Endothelial cell of umbilical vein (primary cell): ENCODE data around the gene RPLP2. TPM values are rescaled to one million over a fixed set of nuclear protein-coding genes. Genes with fewer than 3 reads are reported as not detected.

Experiments
- BruUV-seq: library from RNA; stranded (reverse); fragments of 400-500 nt; replicated peaks from 2 replicates; lab custom pipeline; 2021; lab: Mats Ljungman, UMichigan
- CTCF ChIA-PET: fragments of 300-600, 350-600 bp; sonication (Branson Sonifier 250); formaldehyde crosslinking; loops from one replicate; lab custom pipeline; 2021; ENCODE audit warnings: antibody characterized with exemption, inconsistent platforms; lab: Charles Lee
- POLR2A ChIA-PET: fragments of 300-600, 350-600 bp; sonication (Branson Sonifier 250); formaldehyde crosslinking; loops from one replicate; lab custom pipeline; 2021; ENCODE audit warnings: antibody characterized with exemption, inconsistent platforms; lab: Charles Lee
- DNase-seq: peaks from one replicate; pipeline ENCODE4 v3.0.0-alpha.2; 2011; ENCODE audit warnings: low read depth, low spot score
- FAIRE-seq: peaks from 2 replicates; lab custom pipeline; 2011; peaks lifted over from hg19 to GRCh38; lab: Jason Lieb, UNC
- H2AFZ ChIP-seq: 2 replicates; pipeline ENCODE4 v1.6.0; 2012; ENCODE audit warnings: low read depth, low read length, control low read depth, inconsistent platforms
- H3K27ac ChIP-seq: 2 replicates; pipeline ENCODE4 v1.5.1; 2011; ENCODE audit warnings: low read depth, mild to moderate bottlenecking, control low read depth, low read length, moderate library complexity; ENCODE audit not compliant: insufficient read depth
- H3K27me3 ChIP-seq, 2 experiments: 2 replicates each; pipeline versions ENCODE4 v1.6.0 to v1.6.1; 2011; ENCODE audit warnings: low read length in 2 of 2, mixed read lengths in 1 of 2; ENCODE audit not compliant: control insufficient read depth in 2 of 2, insufficient read depth in 2 of 2
- H3K36me3 ChIP-seq, 2 experiments: 2 replicates in 1 of 2; 3 replicates in 1 of 2; pipeline ENCODE4 v1.5.1; 2011; ENCODE audit warnings: low read length in 2 of 2, mild to moderate bottlenecking in 1 of 2, moderate library complexity in 1 of 2; ENCODE audit not compliant: control insufficient read depth in 2 of 2, insufficient read depth in 2 of 2; ENCODE audit errors: extremely low read depth in 1 of 2
- H3K4me1 ChIP-seq: 3 replicates; pipeline ENCODE4 v1.5.1; 2011; ENCODE audit warnings: mild to moderate bottlenecking, low read length; ENCODE audit not compliant: control insufficient read depth, insufficient read depth; ENCODE audit errors: extremely low read depth
- H3K4me2 ChIP-seq: 2 replicates; pipeline ENCODE4 v1.6.1; 2011; ENCODE audit warnings: low read length, control low read depth, mixed read lengths; ENCODE audit not compliant: insufficient read depth
- H3K4me3 ChIP-seq, 3 experiments: fragments of 200-600 bp in 1 of 3; sonication (generic), shearing (Covaris generic) in 1 of 3; replicated peaks in 1 of 3; 2 replicates each; pipeline ENCODE4 v1.5.1; 2011 to 2016; ENCODE audit warnings: control low read depth in 3 of 3, low read length in 3 of 3, mild to moderate bottlenecking in 2 of 3, inconsistent platforms in 1 of 3, low read depth in 1 of 3, moderate library complexity in 1 of 3; ENCODE audit not compliant: insufficient read depth in 1 of 3
- H3K79me2 ChIP-seq: 2 replicates; pipeline ENCODE4 v1.6.0; 2012; ENCODE audit warnings: low read length, inconsistent platforms; ENCODE audit not compliant: control insufficient read depth, insufficient read depth
- H3K9ac ChIP-seq: replicated peaks from 2 replicates; pipeline ENCODE3; 2011; ENCODE audit warnings: low read length, control low read depth; ENCODE audit not compliant: insufficient read depth; ENCODE audit errors: extremely low read depth
- H3K9me1 ChIP-seq: replicated peaks from 3 replicates; pipeline ENCODE4 v1.6.0; 2011; ENCODE audit warnings: mild to moderate bottlenecking, low read length; ENCODE audit not compliant: control insufficient read depth, insufficient read depth; ENCODE audit errors: extremely low read depth
- H3K9me3 ChIP-seq: replicated peaks from 2 replicates; pipeline ENCODE4 v1.5.1; 2012; ENCODE audit warnings: low read length, inconsistent platforms; ENCODE audit not compliant: control insufficient read depth, insufficient read depth
- H4K20me1 ChIP-seq: replicated peaks from 2 replicates; pipeline ENCODE3; 2011; ENCODE audit warnings: mild to moderate bottlenecking, low read length; ENCODE audit not compliant: control insufficient read depth, insufficient read depth; ENCODE audit errors: extremely low read depth
- EZH2 ChIP-seq: IDR thresholded peaks from 2 replicates; pipeline ENCODE4 v1.6.1; 2012; ENCODE audit warnings: borderline replicate concordance, low read depth, mild to moderate bottlenecking, moderate library complexity, low read length, inconsistent platforms; ENCODE audit not compliant: severe bottlenecking
- FOS ChIP-seq: IDR thresholded peaks from 2 replicates; pipeline ENCODE4 v1.6.1; 2011; ENCODE audit warnings: mild to moderate bottlenecking, low read length, moderate library complexity, borderline replicate concordance; ENCODE audit not compliant: insufficient read depth
- GATA2 ChIP-seq: IDR thresholded peaks from 2 replicates; pipeline ENCODE4 v1.7.0; 2011; ENCODE audit warnings: low read depth, mild to moderate bottlenecking, moderate library complexity, mixed read lengths, low read length; ENCODE audit not compliant: insufficient read length, insufficient read depth
- JUN ChIP-seq: IDR thresholded peaks from 2 replicates; pipeline ENCODE4 v1.6.1; 2011; ENCODE audit warnings: borderline replicate concordance, low read depth; ENCODE audit not compliant: insufficient read length, insufficient read depth
- MAX ChIP-seq: IDR thresholded peaks from 2 replicates; pipeline ENCODE4 v1.6.1; 2011; ENCODE audit not compliant: insufficient read depth, insufficient read length
- MYC ChIP-seq: IDR thresholded peaks from one replicate; pipeline ENCODE4 v1.6.1; 2011; ENCODE audit warnings: mild to moderate bottlenecking, low read depth, low read length
- POLR2A ChIP-seq: IDR thresholded peaks from 2 replicates; pipeline ENCODE4 v1.6.1; 2012; ENCODE audit warnings: low read depth, mild to moderate bottlenecking, control low read depth, low read length
- POLR2AphosphoS5 ChIP-seq: IDR thresholded peaks from 2 replicates; pipeline ENCODE4 v1.6.1; 2012; ENCODE audit warnings: low read depth, mild to moderate bottlenecking, control low read depth, low read length, moderate library complexity; ENCODE audit not compliant: insufficient read depth
- dilution Hi-C: fragments of 300-500 bp; cut with MboI; formaldehyde crosslinking; loops from one replicate; pipeline ENCODE4 v1.15.0; 2019; ENCODE audit warnings: low sequenced_read_pairs; ENCODE audit not compliant: extremely low pct_ligation_motif_present
- intact Hi-C: fragments of 100-400 bp; cut with micrococcal nuclease; formaldehyde crosslinking; loops from one replicate; pipeline ENCODE4 v1.10.0; 2022
- polyA plus RNA-seq, 4 experiments: library from polyadenylated mRNA; depleted of rRNA in 3 of 4; stranded (reverse) in 3 of 4; unstranded in 1 of 4; fragments of >200 nt; gene quantifications; 2 replicates each; pipeline versions ENCODE4 v1.2.1 to v1.2.3, GENCODE V29; 2011 to 2012; ENCODE audit warnings: missing spikeins in 1 of 4
- total RNA-seq: library from RNA; stranded (reverse); gene quantifications from 2 replicates; pipeline ENCODE4 v1.2.3, GENCODE V29; 2021
- TF ChIP-seq, protein P1 (sequence below), 2 donors: IDR thresholded peaks; 1 replicate in 1 of 2; 2 replicates in 1 of 2; pipeline ENCODE4 v1.5.1; 2011; ENCODE audit warnings: low read length in 2 of 2, mild to moderate bottlenecking in 2 of 2, moderate library complexity in 2 of 2, control low read depth in 1 of 2, inconsistent platforms in 1 of 2, low read depth in 1 of 2; ENCODE audit not compliant: insufficient read depth in 1 of 2; ENCODE audit errors: extremely low read depth in 1 of 2

Gene RPLP2
- total and polyA plus RNA-seq, 2 donors (not counting 3 experiments of a cell fraction or from before 2014, with no cell fraction given): 1,579 to 1,739 TPM

- no peaks in the 10 kb centered on the region for H3K9me3 ChIP-seq
- ChIA-PET POLR2A (no interaction called here), CTCF (interaction anchor here (0.9 to 1.8 kb wide), 5 partner anchors 8 to 196 kb away, joined by 3 to 12 read pairs (median 4); no protein-coding TSS in a partner anchor)
- intact Hi-C loops: no loop called here
- no peak for FAIRE-seq
- H3K9me1 ChIP-seq: no peaks in the 10 kb centered on the region
- H3K4me2 ChIP-seq: no peak overlapping the region
- H3K9ac ChIP-seq: no peak overlapping the region
- no peaks in the 10 kb centered on the region for H3K79me2 ChIP-seq
- H3K27ac ChIP-seq: no peak overlapping the region
- H3K36me3 ChIP-seq: no peaks in the 10 kb centered on the region
- no peak for TF ChIP-seq POLR2A
- no peak for TF ChIP-seq POLR2AphosphoS5
- TF ChIP-seq MYC: no peak
- TF ChIP-seq MAX: no peak
- no peak for TF ChIP-seq JUN
- TF ChIP-seq, protein P1, sequence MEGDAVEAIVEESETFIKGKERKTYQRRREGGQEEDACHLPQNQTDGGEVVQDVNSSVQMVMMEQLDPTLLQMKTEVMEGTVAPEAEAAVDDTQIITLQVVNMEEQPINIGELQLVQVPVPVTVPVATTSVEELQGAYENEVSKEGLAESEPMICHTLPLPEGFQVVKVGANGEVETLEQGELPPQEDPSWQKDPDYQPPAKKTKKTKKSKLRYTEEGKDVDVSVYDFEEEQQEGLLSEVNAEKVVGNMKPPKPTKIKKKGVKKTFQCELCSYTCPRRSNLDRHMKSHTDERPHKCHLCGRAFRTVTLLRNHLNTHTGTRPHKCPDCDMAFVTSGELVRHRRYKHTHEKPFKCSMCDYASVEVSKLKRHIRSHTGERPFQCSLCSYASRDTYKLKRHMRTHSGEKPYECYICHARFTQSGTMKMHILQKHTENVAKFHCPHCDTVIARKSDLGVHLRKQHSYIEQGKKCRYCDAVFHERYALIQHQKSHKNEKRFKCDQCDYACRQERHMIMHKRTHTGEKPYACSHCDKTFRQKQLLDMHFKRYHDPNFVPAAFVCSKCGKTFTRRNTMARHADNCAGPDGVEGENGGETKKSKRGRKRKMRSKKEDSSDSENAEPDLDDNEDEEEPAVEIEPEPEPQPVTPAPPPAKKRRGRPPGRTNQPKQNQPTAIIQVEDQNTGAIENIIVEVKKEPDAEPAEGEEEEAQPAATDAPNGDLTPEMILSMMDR (IDR thresholded peaks at IDR 0.05; ENCODE audit: extremely low read depth in 1 of 2, insufficient read depth in 1 of 2, low read depth in 1 of 2, low read length in 2 of 2): no peak
- TF ChIP-seq GATA2: no peak
- no peak for TF ChIP-seq EZH2
- no peak for TF ChIP-seq FOS
- no TSS peak for BruUV-seq
- no peak overlapping the region for H3K4me3 ChIP-seq
- no peak for DNase-seq
- H3K4me1 ChIP-seq: no peaks in the 10 kb centered on the region
- H2AFZ ChIP-seq: no peak overlapping the region
- dilution Hi-C loops: no loop called here
- H3K27me3 ChIP-seq: no peaks in the 10 kb centered on the region
- H4K20me1 ChIP-seq: no peaks in the 10 kb centered on the region
These were observed 46.0 kb downstream of the RPLP2 start for GRCh38 chr11:855796-856195.
